Activated CD8-positive, alpha-beta memory T cell treated with anti-CD3 and anti-CD28 coated beads for 4 hours (primary cell): ENCODE results near the gene IRF2BPL.

Experiments
- DNase-seq, 2 donors: peaks; one replicate each; pipeline ENCODE4 v3.0.0-alpha.2; 2020; ENCODE audit warnings: low read depth in 2 of 2

IRF2BPL gene

GRCh38 chr14:77011245-77011644 lies 17.3 kb downstream of the IRF2BPL start:
- no peak for DNase-seq

GRCh38 chr14:77009014-77009413 lies 19.5 kb downstream of the IRF2BPL start:
- DNase-seq, result no peak

GRCh38 chr14:77008541-77008940 lies 20.0 kb downstream of the IRF2BPL start:
- no peak for DNase-seq

- DNase-seq, result no peak
Measured at GRCh38 chr14:77007975-77008421, 20.5 kb downstream of the IRF2BPL start.

GRCh38 chr14:77007183-77007974 lies 21.1 kb downstream of the IRF2BPL start:
- no peak for DNase-seq

- DNase-seq, result no peak
Measured at GRCh38 chr14:77006132-77006531, 22.4 kb downstream of the IRF2BPL start.

GRCh38 chr14:77005559-77005958 lies 22.9 kb downstream of the IRF2BPL start:
- no peak for DNase-seq

- no peak for DNase-seq
Measured at GRCh38 chr14:77004711-77005460, 23.6 kb downstream of the IRF2BPL start.

GRCh38 chr14:77003960-77004710 lies 24.4 kb downstream of the IRF2BPL start:
- DNase-seq, result no peak

GRCh38 chr14:77002889-77003288 lies 25.6 kb downstream of the IRF2BPL start:
- DNase-seq, result no peak

GRCh38 chr14:77002335-77002734 lies 26.2 kb downstream of the IRF2BPL start:
- DNase-seq, result no peak

GRCh38 chr14:77000340-77001270 lies 27.9 kb downstream of the IRF2BPL start:
- no peak for DNase-seq

GRCh38 chr14:76998910-76999309 lies 29.6 kb downstream of the IRF2BPL start:
- DNase-seq, result no peak

- DNase-seq, result no peak
Measured at GRCh38 chr14:76997257-76997970, 31.1 kb downstream of the IRF2BPL start.

- DNase-seq, result no peak
Measured at GRCh38 chr14:76996563-76997146, 31.9 kb downstream of the IRF2BPL start.

- DNase-seq, result no peak
Measured at GRCh38 chr14:76995279-76996035, 33.1 kb downstream of the IRF2BPL start.

- no peak for DNase-seq
Measured at GRCh38 chr14:76993752-76994151, 34.8 kb downstream of the IRF2BPL start.

GRCh38 chr14:76990084-76990483 lies 38.4 kb downstream of the IRF2BPL start:
- no peak for DNase-seq

- no peak for DNase-seq
Measured at GRCh38 chr14:76987956-76988520, 40.5 kb downstream of the IRF2BPL start.
